AG08395 (cell line): ENCODE measurements around the gene TMEM126B.
"Not testable (repeated sequence)": the region's sequence is repeated elsewhere in the genome, so short reads cannot be mapped to it uniquely, and the experiment has no call there.

Experiments
- DNase-seq: peaks from one replicate; pipeline ENCODE4 v3.0.0; 2012; ENCODE audit warnings: mixed read lengths, low spot score

Gene TMEM126B

GRCh38 chr11:85627998-85628770 lies at the start of gene TMEM126B:
Gene TMEM126B (plus strand): TSS chr11:85628593. CDS start chr11:85628608, 15 bp downstream.
- peak; percentile 95 for DNase-seq

- DNase-seq = no peak
Measured at GRCh38 chr11:85582111-85582510, 46.3 kb upstream of the TMEM126B start.

GRCh38 chr11:85589373-85589772 lies 39.0 kb upstream of the TMEM126B start:
- DNase-seq = no peak

GRCh38 chr11:85590848-85591483 lies 37.4 kb upstream of the TMEM126B start:
- DNase-seq = peak; percentile 52

DNA sequence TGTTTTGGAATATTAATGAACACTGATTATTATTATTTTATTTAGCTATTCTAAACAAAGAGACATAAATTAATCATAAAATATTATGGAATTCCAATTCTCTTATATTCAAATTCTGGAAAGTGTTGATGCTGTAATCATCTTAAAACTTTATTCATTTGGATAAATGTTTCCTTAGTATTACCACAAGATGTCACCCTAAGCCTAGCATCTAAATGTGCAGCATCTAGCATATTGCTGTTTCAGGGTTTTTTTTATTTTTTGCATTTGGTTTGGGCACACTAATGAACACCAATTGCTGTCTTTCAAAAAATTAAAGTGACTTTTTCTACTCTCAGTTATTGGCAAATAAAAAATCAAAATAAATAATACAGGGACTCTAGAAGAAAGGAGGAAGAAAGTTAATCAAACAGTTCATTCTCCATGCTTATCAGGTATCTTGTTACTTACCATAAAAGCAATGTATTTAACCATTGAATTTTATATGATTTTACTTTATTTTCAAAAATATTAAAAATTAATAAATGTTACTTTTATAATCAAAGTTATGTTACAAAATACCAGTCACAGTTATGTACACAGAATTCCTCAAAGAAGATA lies 33.0 kb upstream of the TMEM126B start:
- DNase-seq = peak; percentile 59

GRCh38 chr11:85596886-85597285 lies 31.5 kb upstream of the TMEM126B start:
- DNase-seq = no peak

DNA sequence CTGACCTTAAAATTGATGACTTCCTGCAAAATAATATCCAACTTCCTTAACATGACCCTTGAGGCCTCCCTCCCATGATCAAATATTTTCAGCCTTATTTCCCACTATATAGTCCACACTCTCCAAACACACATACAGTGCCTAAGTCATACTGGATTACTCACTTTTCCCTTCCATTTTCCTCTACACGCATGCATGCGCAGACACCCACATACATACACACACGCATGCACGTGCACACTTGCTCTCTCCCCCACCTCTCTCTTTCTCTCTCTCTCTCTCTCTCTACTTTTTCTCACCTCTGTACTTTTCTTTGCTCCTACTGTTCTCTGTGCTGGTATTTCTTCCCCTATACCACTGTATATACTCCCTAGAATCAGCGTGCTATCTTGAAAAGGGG lies 29.3 kb upstream of the TMEM126B start:
- DNase-seq = no peak

DNA sequence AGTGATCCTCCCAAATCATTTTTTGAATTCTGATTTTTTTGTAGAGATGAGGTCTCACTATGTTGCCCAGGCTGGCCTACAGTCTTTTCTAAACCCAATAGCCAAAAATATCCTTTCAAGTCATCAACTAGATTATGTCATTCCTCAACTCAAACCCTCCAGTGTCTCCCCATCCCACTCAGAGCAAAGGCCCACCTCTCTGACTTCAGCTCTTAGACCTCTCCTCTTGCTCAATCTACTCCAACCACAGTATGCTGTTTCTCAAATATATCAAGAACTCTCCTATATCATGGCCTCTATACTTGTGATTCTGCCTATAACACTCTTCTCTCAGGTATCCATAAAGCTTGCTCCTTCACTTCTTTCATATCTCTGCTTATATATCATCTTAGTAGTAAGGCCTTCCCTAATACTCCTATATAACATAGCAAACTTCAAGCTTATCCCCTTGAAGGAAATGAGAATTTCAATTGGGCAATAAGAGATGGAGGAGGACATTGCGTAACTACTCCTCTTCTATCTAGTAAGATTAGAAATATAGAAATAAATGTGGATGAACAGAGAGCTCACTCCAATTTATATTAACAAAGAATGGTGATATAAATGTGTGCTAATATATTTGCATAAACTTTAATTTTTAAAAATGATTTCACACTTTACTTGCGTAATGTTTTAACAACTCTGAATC lies 25.7 kb upstream of the TMEM126B start:
- DNase-seq = no peak

- DNase-seq = no peak
Measured at GRCh38 chr11:85603220-85603619, 25.2 kb upstream of the TMEM126B start.

- DNase-seq = not testable (repeated sequence)
Measured at GRCh38 chr11:85606237-85606636, 22.2 kb upstream of the TMEM126B start.

- DNase-seq = not testable (repeated sequence)
Measured at GRCh38 chr11:85608621-85609020, 19.8 kb upstream of the TMEM126B start.

DNA sequence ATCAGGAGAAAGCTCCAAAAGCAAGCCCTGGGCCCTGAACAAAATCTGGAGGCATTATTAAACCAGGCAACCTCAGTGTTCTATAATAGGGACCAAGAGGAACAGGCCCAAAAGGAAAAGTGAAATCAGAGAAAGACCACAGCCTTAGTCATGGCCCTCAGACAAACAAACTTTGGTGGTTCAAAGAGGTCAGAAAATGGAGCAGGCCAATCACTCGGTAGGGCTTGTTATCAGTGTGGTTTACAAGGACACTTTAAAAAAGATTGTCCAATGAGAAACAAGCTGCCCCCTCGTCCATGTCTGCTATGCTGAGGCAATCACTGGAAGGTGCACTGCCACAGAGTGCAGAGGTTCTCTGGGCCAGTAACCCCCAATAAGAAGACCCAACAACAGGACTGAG lies 19.1 kb upstream of the TMEM126B start:
- not testable (repeated sequence) for DNase-seq

DNA sequence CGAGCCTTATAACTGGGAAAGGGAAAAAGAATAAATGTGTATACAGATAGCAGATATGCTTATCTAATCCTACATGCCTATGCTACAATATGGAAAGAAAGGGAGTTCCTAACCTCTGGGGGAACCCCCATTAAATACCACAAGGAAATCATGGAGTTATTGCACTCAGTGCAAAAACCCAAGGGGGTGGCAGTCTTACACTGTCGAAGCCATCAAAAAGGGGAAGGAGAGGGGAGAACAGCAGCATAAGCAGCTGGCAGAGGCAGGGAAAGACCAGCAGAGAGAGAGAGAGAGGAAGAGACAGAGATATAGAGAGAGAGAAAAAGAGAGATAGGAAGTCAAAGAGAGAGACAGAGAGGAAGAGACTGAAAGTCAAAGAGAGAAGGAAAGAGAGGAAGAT lies 16.8 kb upstream of the TMEM126B start:
- not testable (repeated sequence) for DNase-seq

DNA sequence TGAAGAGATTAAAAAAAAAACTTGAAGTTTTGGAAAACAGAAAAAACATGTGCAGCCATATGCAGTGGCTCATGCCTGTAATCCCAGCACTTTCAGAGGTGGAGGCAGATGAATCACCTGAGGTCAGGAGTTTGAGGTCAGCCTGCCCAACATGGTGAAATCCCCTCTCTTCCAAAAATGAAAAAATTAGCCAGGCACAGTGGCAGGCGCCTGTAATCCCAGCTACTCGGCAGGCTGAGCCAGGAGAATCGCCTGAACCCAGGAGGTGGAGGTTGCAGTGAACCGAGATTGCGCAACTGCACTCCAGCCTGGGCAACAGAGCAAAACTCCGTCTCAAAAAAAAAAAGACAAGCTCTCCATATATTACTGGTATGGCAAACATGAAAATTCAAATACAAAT lies 8.9 kb upstream of the TMEM126B start:
- DNase-seq = no peak

GRCh38 chr11:85620256-85620655 lies 8.1 kb upstream of the TMEM126B start:
- DNase-seq = no peak

DNA sequence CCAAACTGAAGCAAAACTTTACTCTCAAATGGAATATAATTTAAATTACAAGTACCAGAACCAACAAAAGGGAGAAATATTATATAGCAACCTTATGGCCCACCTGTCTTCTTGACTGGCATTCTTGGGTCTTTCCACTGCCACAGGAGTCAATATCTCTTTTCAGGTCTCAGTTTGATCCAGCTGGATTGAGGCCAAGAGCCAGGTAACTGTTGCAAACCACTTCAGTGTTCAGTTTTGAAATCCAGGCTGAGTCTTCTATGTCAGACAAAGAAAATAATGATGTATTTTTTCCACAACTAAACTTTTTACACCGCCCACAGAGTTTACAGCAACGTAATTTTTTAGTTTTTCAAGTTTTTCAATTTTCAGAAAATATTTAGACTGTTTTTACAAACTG lies 1.9 kb upstream of the TMEM126B start:
- DNase-seq = no peak

GRCh38 chr11:85627332-85627997 lies 928 bp upstream of the TMEM126B start, which contains the start of gene DLG2:
Gene DLG2 (minus strand): TSS chr11:85627344.
- DNase-seq = peak; percentile 41

DNA sequence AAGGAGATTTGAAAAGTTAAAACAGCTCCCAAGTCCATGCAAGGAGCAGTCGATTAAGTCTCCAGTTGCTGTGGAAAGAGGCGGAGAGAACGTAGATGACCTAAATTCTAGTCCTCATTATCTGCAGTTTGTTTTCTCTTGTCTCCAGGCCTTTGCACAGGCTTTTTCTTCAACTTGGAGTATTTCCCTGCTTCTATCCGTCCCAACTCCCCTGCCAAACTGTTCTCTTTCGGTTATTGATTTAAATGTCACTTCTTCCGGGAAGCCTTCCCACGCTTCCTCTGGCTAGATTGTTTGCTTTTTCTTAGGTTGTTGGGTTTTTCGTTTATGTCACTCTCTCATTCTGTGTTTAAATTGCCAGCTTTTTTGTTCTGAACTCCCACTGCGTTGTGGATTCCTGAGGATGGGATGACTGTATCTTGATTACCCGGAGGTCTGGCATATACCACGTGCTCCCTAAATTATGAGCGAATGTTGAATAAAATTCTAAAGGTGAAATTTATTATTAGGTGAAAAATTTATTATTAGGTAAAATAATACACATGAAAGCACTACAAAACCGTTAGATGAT lies 463 bp downstream of the TMEM126B start:
- peak; percentile 13 for DNase-seq

- no peak for DNase-seq
Measured at GRCh38 chr11:85634747-85635146, 6.4 kb downstream of the TMEM126B start.

GRCh38 chr11:85643191-85643614 lies 14.8 kb downstream of the TMEM126B start:
- no peak for DNase-seq

- DNase-seq = no peak
Measured at GRCh38 chr11:85647078-85647477, 18.7 kb downstream of the TMEM126B start.
